Upper lobe of left lung (tissue), 4 donors: ENCODE measurements around the gene PPP2CA.

ENCODE experiments used
- CTCF ChIP-seq, 6 experiments: fragments of 450-650 bp in 4 of 6; fragments of 200-600 bp in 2 of 6; sonication (generic) in 2 of 6; IDR thresholded peaks; one replicate each; pipeline ENCODE4 v1.5.1; 2016 to 2019; ENCODE audit warnings: antibody characterized with exemption in 6 of 6
- EP300 ChIP-seq, 4 donors: sonication (generic); formaldehyde crosslinking; IDR thresholded peaks; one replicate each; pipeline ENCODE4 v1.5.1; 2017; ENCODE audit warnings: antibody characterized with exemption in 4 of 4, control low read depth in 2 of 4
- POLR2A ChIP-seq, 4 donors: fragments of 450-650 bp; IDR thresholded peaks; one replicate each; pipeline ENCODE4 v1.5.1; 2016 to 2017; ENCODE audit warnings: antibody characterized with exemption in 4 of 4, mild to moderate bottlenecking in 2 of 4
- POLR2AphosphoS5 ChIP-seq, 2 donors: sonication (generic); formaldehyde crosslinking; IDR thresholded peaks; one replicate each; pipeline ENCODE4 v1.5.1; 2017; ENCODE audit warnings: antibody characterized with exemption in 2 of 2

GRCh38 chr5:134148316-134148715 is 77.6 kb downstream of the PPP2CA start:
- TF ChIP-seq CTCF (IDR thresholded peaks at IDR 0.05) (no peak), POLR2A (IDR thresholded peaks at IDR 0.05) (no peak), POLR2AphosphoS5 (IDR thresholded peaks at IDR 0.05) (no peak), EP300 (IDR thresholded peaks at IDR 0.05) (no peak)
